ENCODE measurements around the gene CNPY2.

DNA sequence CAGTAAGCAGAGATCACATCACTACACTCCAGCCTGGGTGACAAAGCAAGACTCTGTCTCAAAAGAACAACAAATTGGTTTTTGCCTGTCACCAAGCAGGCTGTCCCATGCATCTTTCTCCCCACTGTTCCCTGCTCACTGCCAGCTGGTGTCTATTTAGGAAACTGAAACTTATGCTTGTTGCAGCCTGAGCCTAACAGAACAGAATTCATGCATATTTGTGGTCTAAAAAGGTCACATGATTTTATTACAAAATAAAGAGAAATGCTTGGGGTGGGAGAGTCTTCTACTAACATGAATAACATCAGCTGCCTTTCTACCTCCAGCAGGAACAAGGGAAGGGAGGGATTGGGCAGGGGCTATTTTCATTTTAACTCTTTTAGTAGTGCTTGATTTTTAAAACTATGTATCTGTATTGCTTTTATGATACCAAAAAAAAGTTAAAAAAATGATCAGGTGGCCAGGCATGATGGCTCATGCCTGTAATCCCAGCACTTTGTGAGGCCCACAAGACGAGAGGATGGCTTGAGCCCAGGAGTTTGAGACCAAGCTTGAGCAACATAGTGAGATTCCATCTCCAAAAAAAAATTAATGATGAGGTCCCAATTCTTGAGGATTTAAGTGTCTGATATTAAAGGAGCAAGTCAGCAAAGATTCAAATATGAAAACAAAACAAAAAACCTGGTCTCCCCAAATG, 43.2 kb upstream of the CNPY2 start:
- no peak for TF ChIP-seq POLR2A (IDR thresholded peaks at IDR 0.05; ENCODE audit: low read depth, low read length)
- TF ChIP-seq, protein P1, sequence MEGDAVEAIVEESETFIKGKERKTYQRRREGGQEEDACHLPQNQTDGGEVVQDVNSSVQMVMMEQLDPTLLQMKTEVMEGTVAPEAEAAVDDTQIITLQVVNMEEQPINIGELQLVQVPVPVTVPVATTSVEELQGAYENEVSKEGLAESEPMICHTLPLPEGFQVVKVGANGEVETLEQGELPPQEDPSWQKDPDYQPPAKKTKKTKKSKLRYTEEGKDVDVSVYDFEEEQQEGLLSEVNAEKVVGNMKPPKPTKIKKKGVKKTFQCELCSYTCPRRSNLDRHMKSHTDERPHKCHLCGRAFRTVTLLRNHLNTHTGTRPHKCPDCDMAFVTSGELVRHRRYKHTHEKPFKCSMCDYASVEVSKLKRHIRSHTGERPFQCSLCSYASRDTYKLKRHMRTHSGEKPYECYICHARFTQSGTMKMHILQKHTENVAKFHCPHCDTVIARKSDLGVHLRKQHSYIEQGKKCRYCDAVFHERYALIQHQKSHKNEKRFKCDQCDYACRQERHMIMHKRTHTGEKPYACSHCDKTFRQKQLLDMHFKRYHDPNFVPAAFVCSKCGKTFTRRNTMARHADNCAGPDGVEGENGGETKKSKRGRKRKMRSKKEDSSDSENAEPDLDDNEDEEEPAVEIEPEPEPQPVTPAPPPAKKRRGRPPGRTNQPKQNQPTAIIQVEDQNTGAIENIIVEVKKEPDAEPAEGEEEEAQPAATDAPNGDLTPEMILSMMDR (IDR thresholded peaks at IDR 0.05; ENCODE audit: extremely low read depth in 1 of 2, insufficient read depth in 1 of 2, low read depth in 1 of 2, low read length in 2 of 2), result no peak
- no peak for TF ChIP-seq POLR2AphosphoS5 (IDR thresholded peaks at IDR 0.05; ENCODE audit: insufficient read depth, low read depth, low read length)
- TF ChIP-seq FOS (IDR thresholded peaks at IDR 0.05; ENCODE audit: borderline replicate concordance, insufficient read depth, low read length), result no peak
